Measurements from ENCODE around the gene TGIF2. TPM values are rescaled to one million over a fixed set of nuclear protein-coding genes. Genes with fewer than 3 reads are reported as not detected.

TGIF2 gene
- total and polyA plus RNA-seq, 2 of the 8 experiments (the other 6 are each of a cell fraction or from before 2014, with no cell fraction given), result 49.7 to 76.7 TPM

DNA sequence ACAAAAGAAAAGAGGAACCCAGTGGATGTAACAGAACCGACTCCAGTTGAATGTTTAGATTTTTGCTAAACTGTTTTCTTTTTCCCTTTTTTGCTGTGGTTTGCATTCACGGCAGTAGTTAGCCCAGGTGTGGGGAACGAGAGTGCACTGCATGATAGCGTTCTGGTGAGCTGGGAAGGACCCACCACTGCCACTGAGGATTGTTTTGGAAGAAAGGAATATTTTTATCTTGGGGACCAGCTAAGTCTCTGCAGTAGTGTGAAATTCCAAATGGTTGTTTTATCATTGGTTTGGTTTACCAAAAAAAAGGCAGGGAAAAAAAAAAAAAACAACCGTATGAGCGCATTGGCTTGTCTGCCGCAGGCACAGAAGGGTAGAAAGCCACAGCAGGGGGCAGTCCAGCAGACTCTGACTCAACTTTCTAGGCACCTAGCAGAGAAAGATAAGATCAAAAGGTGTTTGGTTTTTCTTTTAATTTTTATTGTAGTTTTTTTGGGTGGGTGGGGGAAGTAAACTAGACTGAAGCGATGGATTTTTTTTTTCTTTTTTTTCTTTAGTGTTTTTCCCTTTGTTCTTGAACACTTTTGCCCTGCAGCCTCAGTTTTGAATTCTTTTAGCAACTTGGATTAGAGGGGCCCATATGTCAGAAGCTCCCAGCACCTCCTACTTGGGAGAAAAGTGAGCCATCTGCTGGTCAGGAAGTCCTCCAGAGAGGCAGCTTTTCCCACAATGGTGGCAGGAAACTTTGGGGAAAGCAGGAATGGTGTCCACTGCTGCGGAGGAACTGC, 18.7 kb downstream of the TGIF2 start (continued):
- TF ChIP-seq, protein P1, sequence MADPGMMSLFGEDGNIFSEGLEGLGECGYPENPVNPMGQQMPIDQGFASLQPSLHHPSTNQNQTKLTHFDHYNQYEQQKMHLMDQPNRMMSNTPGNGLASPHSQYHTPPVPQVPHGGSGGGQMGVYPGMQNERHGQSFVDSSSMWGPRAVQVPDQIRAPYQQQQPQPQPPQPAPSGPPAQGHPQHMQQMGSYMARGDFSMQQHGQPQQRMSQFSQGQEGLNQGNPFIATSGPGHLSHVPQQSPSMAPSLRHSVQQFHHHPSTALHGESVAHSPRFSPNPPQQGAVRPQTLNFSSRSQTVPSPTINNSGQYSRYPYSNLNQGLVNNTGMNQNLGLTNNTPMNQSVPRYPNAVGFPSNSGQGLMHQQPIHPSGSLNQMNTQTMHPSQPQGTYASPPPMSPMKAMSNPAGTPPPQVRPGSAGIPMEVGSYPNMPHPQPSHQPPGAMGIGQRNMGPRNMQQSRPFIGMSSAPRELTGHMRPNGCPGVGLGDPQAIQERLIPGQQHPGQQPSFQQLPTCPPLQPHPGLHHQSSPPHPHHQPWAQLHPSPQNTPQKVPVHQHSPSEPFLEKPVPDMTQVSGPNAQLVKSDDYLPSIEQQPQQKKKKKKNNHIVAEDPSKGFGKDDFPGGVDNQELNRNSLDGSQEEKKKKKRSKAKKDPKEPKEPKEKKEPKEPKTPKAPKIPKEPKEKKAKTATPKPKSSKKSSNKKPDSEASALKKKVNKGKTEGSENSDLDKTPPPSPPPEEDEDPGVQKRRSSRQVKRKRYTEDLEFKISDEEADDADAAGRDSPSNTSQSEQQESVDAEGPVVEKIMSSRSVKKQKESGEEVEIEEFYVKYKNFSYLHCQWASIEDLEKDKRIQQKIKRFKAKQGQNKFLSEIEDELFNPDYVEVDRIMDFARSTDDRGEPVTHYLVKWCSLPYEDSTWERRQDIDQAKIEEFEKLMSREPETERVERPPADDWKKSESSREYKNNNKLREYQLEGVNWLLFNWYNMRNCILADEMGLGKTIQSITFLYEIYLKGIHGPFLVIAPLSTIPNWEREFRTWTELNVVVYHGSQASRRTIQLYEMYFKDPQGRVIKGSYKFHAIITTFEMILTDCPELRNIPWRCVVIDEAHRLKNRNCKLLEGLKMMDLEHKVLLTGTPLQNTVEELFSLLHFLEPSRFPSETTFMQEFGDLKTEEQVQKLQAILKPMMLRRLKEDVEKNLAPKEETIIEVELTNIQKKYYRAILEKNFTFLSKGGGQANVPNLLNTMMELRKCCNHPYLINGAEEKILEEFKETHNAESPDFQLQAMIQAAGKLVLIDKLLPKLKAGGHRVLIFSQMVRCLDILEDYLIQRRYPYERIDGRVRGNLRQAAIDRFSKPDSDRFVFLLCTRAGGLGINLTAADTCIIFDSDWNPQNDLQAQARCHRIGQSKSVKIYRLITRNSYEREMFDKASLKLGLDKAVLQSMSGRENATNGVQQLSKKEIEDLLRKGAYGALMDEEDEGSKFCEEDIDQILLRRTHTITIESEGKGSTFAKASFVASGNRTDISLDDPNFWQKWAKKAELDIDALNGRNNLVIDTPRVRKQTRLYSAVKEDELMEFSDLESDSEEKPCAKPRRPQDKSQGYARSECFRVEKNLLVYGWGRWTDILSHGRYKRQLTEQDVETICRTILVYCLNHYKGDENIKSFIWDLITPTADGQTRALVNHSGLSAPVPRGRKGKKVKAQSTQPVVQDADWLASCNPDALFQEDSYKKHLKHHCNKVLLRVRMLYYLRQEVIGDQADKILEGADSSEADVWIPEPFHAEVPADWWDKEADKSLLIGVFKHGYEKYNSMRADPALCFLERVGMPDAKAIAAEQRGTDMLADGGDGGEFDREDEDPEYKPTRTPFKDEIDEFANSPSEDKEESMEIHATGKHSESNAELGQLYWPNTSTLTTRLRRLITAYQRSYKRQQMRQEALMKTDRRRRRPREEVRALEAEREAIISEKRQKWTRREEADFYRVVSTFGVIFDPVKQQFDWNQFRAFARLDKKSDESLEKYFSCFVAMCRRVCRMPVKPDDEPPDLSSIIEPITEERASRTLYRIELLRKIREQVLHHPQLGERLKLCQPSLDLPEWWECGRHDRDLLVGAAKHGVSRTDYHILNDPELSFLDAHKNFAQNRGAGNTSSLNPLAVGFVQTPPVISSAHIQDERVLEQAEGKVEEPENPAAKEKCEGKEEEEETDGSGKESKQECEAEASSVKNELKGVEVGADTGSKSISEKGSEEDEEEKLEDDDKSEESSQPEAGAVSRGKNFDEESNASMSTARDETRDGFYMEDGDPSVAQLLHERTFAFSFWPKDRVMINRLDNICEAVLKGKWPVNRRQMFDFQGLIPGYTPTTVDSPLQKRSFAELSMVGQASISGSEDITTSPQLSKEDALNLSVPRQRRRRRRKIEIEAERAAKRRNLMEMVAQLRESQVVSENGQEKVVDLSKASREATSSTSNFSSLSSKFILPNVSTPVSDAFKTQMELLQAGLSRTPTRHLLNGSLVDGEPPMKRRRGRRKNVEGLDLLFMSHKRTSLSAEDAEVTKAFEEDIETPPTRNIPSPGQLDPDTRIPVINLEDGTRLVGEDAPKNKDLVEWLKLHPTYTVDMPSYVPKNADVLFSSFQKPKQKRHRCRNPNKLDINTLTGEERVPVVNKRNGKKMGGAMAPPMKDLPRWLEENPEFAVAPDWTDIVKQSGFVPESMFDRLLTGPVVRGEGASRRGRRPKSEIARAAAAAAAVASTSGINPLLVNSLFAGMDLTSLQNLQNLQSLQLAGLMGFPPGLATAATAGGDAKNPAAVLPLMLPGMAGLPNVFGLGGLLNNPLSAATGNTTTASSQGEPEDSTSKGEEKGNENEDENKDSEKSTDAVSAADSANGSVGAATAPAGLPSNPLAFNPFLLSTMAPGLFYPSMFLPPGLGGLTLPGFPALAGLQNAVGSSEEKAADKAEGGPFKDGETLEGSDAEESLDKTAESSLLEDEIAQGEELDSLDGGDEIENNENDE (IDR thresholded peaks at IDR 0.05; ENCODE audit: insufficient replicate concordance, low read length), result no peak
- no peak for TF ChIP-seq CHD1 (IDR thresholded peaks at IDR 0.05; ENCODE audit: low read depth, low read length)
